Esophagus squamous epithelium (tissue), 4 donors: ENCODE data around the gene PSMD10.

ENCODE experiments used
- POLR2A ChIP-seq, 4 donors: fragments of 450-650 bp; IDR thresholded peaks; one replicate each; pipeline ENCODE4 v1.6.1; 2017; ENCODE audit warnings: antibody characterized with exemption in 4 of 4, mild to moderate bottlenecking in 4 of 4, moderate library complexity in 3 of 4
- TF ChIP-seq, protein P1 (sequence below), 6 experiments: fragments of 450-650 bp in 4 of 6; fragments of 200-600 bp in 2 of 6; sonication (generic) in 2 of 6; IDR thresholded peaks; one replicate each; pipeline ENCODE4 v1.5.1; 2016 to 2019; ENCODE audit warnings: antibody characterized with exemption in 6 of 6, mild to moderate bottlenecking in 4 of 6, moderate library complexity in 4 of 6

- TF ChIP-seq, protein P1, sequence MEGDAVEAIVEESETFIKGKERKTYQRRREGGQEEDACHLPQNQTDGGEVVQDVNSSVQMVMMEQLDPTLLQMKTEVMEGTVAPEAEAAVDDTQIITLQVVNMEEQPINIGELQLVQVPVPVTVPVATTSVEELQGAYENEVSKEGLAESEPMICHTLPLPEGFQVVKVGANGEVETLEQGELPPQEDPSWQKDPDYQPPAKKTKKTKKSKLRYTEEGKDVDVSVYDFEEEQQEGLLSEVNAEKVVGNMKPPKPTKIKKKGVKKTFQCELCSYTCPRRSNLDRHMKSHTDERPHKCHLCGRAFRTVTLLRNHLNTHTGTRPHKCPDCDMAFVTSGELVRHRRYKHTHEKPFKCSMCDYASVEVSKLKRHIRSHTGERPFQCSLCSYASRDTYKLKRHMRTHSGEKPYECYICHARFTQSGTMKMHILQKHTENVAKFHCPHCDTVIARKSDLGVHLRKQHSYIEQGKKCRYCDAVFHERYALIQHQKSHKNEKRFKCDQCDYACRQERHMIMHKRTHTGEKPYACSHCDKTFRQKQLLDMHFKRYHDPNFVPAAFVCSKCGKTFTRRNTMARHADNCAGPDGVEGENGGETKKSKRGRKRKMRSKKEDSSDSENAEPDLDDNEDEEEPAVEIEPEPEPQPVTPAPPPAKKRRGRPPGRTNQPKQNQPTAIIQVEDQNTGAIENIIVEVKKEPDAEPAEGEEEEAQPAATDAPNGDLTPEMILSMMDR (IDR thresholded peaks at IDR 0.05): no peak
- no peak for TF ChIP-seq POLR2A (IDR thresholded peaks at IDR 0.05)
Observed at GRCh38 chrX:108059801-108060200, 31.5 kb downstream of the PSMD10 start.
